Psoas muscle (tissue), 8 donors: Measurements from ENCODE around the gene PROSER1. TPM values are rescaled to one million over a fixed set of nuclear protein-coding genes. Genes with fewer than 3 reads are reported as not detected.

ENCODE experiments used
- ATAC-seq, 4 donors: fragments of 200-7000 bp; cut with Tn5 transposase; one replicate each; pipeline ENCODE4 v1.9.1; 2020; ENCODE audit warnings: moderate library complexity in 3 of 4, mild to moderate bottlenecking in 2 of 4
- DNase-seq, 2 donors: peaks; one replicate each; pipeline ENCODE4 v3.0.0-alpha.2; 2020
- H3K27ac ChIP-seq: fragments of 200-600 bp; one replicate; pipeline ENCODE4 v1.8.0; 2022
- H3K27me3 ChIP-seq, 3 donors: fragments of 200-600 bp in 1 of 3; one replicate each; pipeline versions ENCODE4 v1.6.1 to v1.8.0; 2013 to 2022; ENCODE audit warnings: low read length in 2 of 3, mild to moderate bottlenecking in 2 of 3, moderate library complexity in 1 of 3; ENCODE audit not compliant: insufficient read depth in 3 of 3
- H3K36me3 ChIP-seq, 2 donors: fragments of 200-600 bp in 1 of 2; one replicate each; pipeline versions ENCODE4 v1.6.1 to v1.8.0; 2013 to 2022; ENCODE audit warnings: low read depth in 1 of 2, mild to moderate bottlenecking in 1 of 2, moderate library complexity in 1 of 2; ENCODE audit not compliant: insufficient read depth in 1 of 2
- H3K4me1 ChIP-seq: fragments of 200-600 bp; one replicate; pipeline ENCODE4 v1.8.0; 2022
- H3K4me3 ChIP-seq: fragments of 200-600 bp; one replicate; pipeline ENCODE4 v1.8.0; 2022; ENCODE audit warnings: mild to moderate bottlenecking
- H3K9me3 ChIP-seq: fragments of 200-600 bp; one replicate; pipeline ENCODE4 v1.8.0; 2022
- CTCF ChIP-seq: fragments of 200-600 bp; IDR thresholded peaks from one replicate; pipeline ENCODE4 v1.8.0; 2022; ENCODE audit warnings: antibody characterized with exemption
- WGBS, 3 donors: extraction: QIAGEN DNeasy Blood & Tissue Kit; methylation state at CpG; one replicate each; pipeline versions ENCODE4 v1.1.6 to v1.1.7; 2013; 5-methylcytosine and 5-hydroxymethylcytosine counted together
- intact Hi-C, 2 donors: fragments of 100-400 bp; cut with DNase I; formaldehyde crosslinking; loops; one replicate each; pipeline versions ENCODE4 v1.11.0 to v1.14.2; 2022
- polyA plus RNA-seq, 3 donors: library from polyadenylated mRNA; stranded (reverse); fragments of 200-250 nt; gene quantifications; one replicate each; pipeline ENCODE4 v1.2.3, GENCODE V29; 2013
- total RNA-seq, 4 donors: library from RNA; stranded (reverse); fragmentation: NEBNext Ultra II Directional in 2 of 4; extraction: Animal tissue kit (Norgen Biotek cat#: 25700) in 2 of 4; gene quantifications; one replicate each; pipeline versions ENCODE4 v1.2.1 to v1.2.4, GENCODE V29; 2021 to 2023
- donor health status: healthy with polysubstance abuse.
- donor health status: DM: no; HTN: no; CAD: no; lungs with moderate emphysema.
- donor health status: Bipolar disorder and iron deficiency.
- donor health status: healthy.
- donor health status: DM: yes; HTN: yes; CAD: no.
- donor health status: DM: no; HTN: no; CAD: no.
- donor health status: DM: no; HTN: no; CAD: no.
- donor health status: DM: yes; HTN: yes; CAD: no.

The PROSER1 gene
- total and polyA plus RNA-seq, 7 donors = 3.4 to 19.2 (median 13.3) TPM

GRCh38 chr13:39058040-39058439, 20.2 kb upstream of the PROSER1 start:
- H3K4me3 ChIP-seq = no peak overlapping the region
- no peaks in the 10 kb centered on the region for H3K27me3 ChIP-seq
- DNase-seq (no peak), ATAC-seq (no peak)
- H3K36me3 ChIP-seq = no peaks in the 10 kb centered on the region
- H3K9me3 ChIP-seq = no peaks in the 10 kb centered on the region
- intact Hi-C loops = no loop called here
- no peak overlapping the region for H3K27ac ChIP-seq
- no peaks in the 10 kb centered on the region for H3K4me1 ChIP-seq
- no peak for TF ChIP-seq CTCF

DNA sequence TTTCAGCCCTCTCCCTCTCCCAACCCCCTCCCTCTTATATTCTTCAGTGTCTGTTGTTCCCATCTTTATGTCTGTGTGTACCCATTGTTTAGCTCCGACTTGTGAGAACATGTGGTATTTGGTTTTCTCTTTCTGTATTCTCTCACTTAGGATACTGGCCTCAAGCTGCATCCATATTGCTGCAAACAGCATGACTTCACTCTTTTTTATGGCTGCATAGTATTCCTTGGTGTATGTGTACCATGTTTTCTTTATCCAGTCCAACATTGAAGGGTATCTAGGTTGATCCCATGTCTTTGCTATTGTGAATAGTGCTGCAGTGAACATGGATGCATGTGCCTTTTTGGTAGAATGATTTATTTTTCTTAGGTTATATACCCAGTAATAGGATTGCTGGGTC, 18.1 kb upstream of the PROSER1 start:
- H3K4me3 ChIP-seq = no peak overlapping the region
- intact Hi-C loops = no loop called here
- WGBS, 3 donors = 98 to 100% (median 100%) methylated on average over 1 of the region's 1 CpG
- no peaks in the 10 kb centered on the region for H3K27me3 ChIP-seq
- ATAC-seq (no peak), DNase-seq (no peak)
- no peaks in the 10 kb centered on the region for H3K36me3 ChIP-seq
- no peaks in the 10 kb centered on the region for H3K9me3 ChIP-seq
- H3K4me1 ChIP-seq = no peaks in the 10 kb centered on the region
- H3K27ac ChIP-seq = no peak overlapping the region
- no peak for TF ChIP-seq CTCF

- TF ChIP-seq CTCF = no peak
- no peak overlapping the region for H3K27ac ChIP-seq
- WGBS, 3 donors = 82 to 84% (median 84%) methylated on average over 3 of the region's 3 CpGs
Observed at GRCh38 chr13:39054112-39054511, 16.2 kb upstream of the PROSER1 start.

DNA sequence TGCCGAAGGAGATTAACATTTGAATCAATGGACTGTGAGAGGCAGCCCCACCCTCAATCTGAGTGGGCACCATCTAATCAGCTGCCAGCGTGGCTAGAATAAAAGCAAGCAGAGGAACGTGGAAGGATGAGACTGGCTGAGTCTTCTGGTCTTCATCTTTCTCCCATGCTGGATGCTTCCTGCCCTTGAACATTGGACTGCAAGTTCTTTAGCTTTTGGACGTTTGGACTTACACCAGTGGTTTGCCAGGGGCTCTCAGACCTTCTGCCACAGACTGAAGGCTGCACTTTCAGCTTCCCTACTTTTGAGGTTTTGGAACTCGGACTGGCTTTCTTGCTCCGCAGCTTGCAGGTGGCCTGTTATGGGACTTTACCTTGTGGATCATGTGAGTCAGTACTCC, 15.1 kb upstream of the PROSER1 start:
- DNase-seq = no peak
- H3K4me1 ChIP-seq = no peaks in the 10 kb centered on the region
- H3K36me3 ChIP-seq = peaks cover 2 to 15% of the 10 kb centered on the region in 2 donors
- H3K9me3 ChIP-seq = no peaks in the 10 kb centered on the region
- H3K4me3 ChIP-seq = no peak overlapping the region
- intact Hi-C loops = loop anchor here in 1 of 2 donors (5.0 kb wide), 1 partner anchor 564 kb away; no protein-coding TSS in a partner anchor
- no peaks in the 10 kb centered on the region for H3K27me3 ChIP-seq
- 71 to 79% (median 71%) methylated on average over 6 of the region's 6 CpGs for WGBS, 3 donors
- H3K27ac ChIP-seq = no peak overlapping the region
- ATAC-seq = no peak
- no peak for TF ChIP-seq CTCF

More at GRCh38 chr13:39054112-39054511, 16.2 kb upstream of the PROSER1 start:
- intact Hi-C loops = loop anchor here in 1 of 2 donors (5.0 kb wide), 1 partner anchor 563 kb away; no protein-coding TSS in a partner anchor
- ATAC-seq (no peak), DNase-seq (no peak)
- Histone ChIP-seq H3K27me3 (no peaks in the 10 kb centered on the region), H3K4me1 (no peaks in the 10 kb centered on the region), H3K9me3 (no peaks in the 10 kb centered on the region), H3K36me3 (peaks cover 0 to 5% of the 10 kb centered on the region in 2 donors), H3K4me3 (no peak overlapping the region)

DNA sequence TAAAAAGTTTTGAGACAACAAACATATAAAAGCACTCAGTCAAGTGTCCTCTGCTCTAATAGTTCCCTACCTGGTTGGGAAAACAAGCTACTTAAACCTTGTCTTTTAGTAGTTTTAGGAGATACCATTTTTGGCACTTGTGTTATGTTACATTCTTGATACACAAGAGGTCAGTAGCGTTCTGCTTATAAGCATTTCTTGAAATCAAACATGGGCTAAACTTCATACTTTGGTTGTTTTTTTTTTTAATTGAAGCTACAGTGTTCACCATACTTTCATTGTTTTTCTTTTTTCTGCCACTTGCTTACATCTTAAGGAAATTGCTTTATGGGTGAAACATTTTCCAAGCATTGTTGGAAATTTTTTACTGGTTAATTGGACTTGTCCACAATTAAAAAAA, 13.3 kb upstream of the PROSER1 start:
- H3K27ac ChIP-seq = no peak overlapping the region
- H3K36me3 ChIP-seq = peaks cover 2 to 30% of the 10 kb centered on the region in 2 donors
- no peaks in the 10 kb centered on the region for H3K4me1 ChIP-seq
- H3K9me3 ChIP-seq = no peaks in the 10 kb centered on the region
- WGBS, 3 donors = 40 to 46% (median 40%) methylated on average over 1 of the region's 1 CpG
- ATAC-seq (no peak), DNase-seq (no peak)
- intact Hi-C loops = loop anchor here (2.0 to 5.0 kb wide), 2 partner anchors 562 to 566 kb away; no protein-coding TSS in a partner anchor
- peak; percentile 43 for TF ChIP-seq CTCF
- H3K27me3 ChIP-seq = no peaks in the 10 kb centered on the region
- H3K4me3 ChIP-seq = no peak overlapping the region
